GM23248 (cell line): ENCODE data around the gene COMMD1. TPM values are rescaled to one million over a fixed set of nuclear protein-coding genes. Genes with fewer than 3 reads are reported as not detected.

Experiments
- DNase-seq: peaks from one replicate; pipeline ENCODE4 v3.0.0-alpha.2; 2015
- H2AFZ ChIP-seq: fragments of 200-600 bp; sonication (generic); 2 replicates; pipeline ENCODE4 v1.6.1; 2016; ENCODE audit warnings: antibody characterized with exemption
- H3F3A ChIP-seq: fragments of 200-600 bp; sonication (generic); 2 replicates; pipeline ENCODE4 v1.6.1; 2016; ENCODE audit warnings: mild to moderate bottlenecking, antibody characterized with exemption, mixed run types; ENCODE audit not compliant: insufficient read depth
- H3K27ac ChIP-seq: fragments of 200-600 bp; sonication (generic); 2 replicates; pipeline ENCODE4 v1.5.1; 2016; ENCODE audit warnings: mild to moderate bottlenecking
- H3K27me3 ChIP-seq: fragments of 200-600 bp; sonication (generic); replicated peaks from 2 replicates; pipeline ENCODE4 v1.6.1; 2016; ENCODE audit warnings: mild to moderate bottlenecking; ENCODE audit not compliant: insufficient read depth
- H3K36me3 ChIP-seq: fragments of 200-600 bp; sonication (generic); 2 replicates; pipeline ENCODE4 v1.6.1; 2016; ENCODE audit warnings: low read depth, mild to moderate bottlenecking
- H3K4me1 ChIP-seq: fragments of 200-600 bp; sonication (generic); 2 replicates; pipeline ENCODE4 v1.6.1; 2016; ENCODE audit warnings: mild to moderate bottlenecking; ENCODE audit not compliant: insufficient read depth
- H3K4me2 ChIP-seq: fragments of 200-600 bp; sonication (generic); one replicate; pipeline ENCODE4 v1.6.1; 2016; ENCODE audit warnings: mild to moderate bottlenecking; ENCODE audit not compliant: unreplicated experiment
- H3K4me3 ChIP-seq: fragments of 200-600 bp; sonication (generic); 2 replicates; pipeline ENCODE4 v1.5.1; 2016; ENCODE audit warnings: mild to moderate bottlenecking
- H3K79me2 ChIP-seq: fragments of 200-600 bp; sonication (generic); 2 replicates; pipeline ENCODE4 v1.6.1; 2016; ENCODE audit warnings: mild to moderate bottlenecking; ENCODE audit not compliant: insufficient read depth
- H3K9ac ChIP-seq: fragments of 200-600 bp; sonication (generic); 2 replicates; pipeline ENCODE4 v1.6.1; 2016; ENCODE audit warnings: mild to moderate bottlenecking
- H3K9me2 ChIP-seq: fragments of 200-600 bp; sonication (generic); 2 replicates; pipeline ENCODE4 v1.6.1; 2016; ENCODE audit warnings: mixed run types, mild to moderate bottlenecking, moderate library complexity; ENCODE audit not compliant: insufficient read depth
- H3K9me3 ChIP-seq: fragments of 200-600 bp; sonication (generic); one replicate; pipeline ENCODE4 v1.6.1; 2017; ENCODE audit warnings: low read depth
- H4K20me1 ChIP-seq: fragments of 200-600 bp; sonication (generic); 2 replicates; pipeline ENCODE4 v1.6.0; 2016; ENCODE audit not compliant: insufficient read depth
- EZH2 ChIP-seq: fragments of 200-600 bp; sonication (generic); IDR thresholded peaks from 2 replicates; pipeline ENCODE4 v1.6.1; 2018; ENCODE audit warnings: antibody characterized with exemption, mild to moderate bottlenecking; ENCODE audit not compliant: insufficient read depth, poor library complexity, severe bottlenecking
- EZH2phosphoT487 ChIP-seq: fragments of 200-600 bp; sonication (generic); IDR thresholded peaks from 2 replicates; pipeline ENCODE4 v1.6.1; 2018; ENCODE audit warnings: antibody characterized with exemption, moderate library complexity, mild to moderate bottlenecking, low read depth; ENCODE audit not compliant: insufficient read depth
- WGBS, 2 experiments: methylation state at CpG; one replicate each; pipeline ENCODE4 v1.1.6; 2015 to 2017; ENCODE audit warnings: low lambda C conversion rate in 2 of 2, low coverage in 1 of 2; ENCODE audit errors: missing lambda C conversion rate in 2 of 2; 5-methylcytosine and 5-hydroxymethylcytosine counted together
- in situ Hi-C: fragments of 300-500 bp; cut with MboI; formaldehyde crosslinking; loops from 2 replicates; pipeline ENCODE4 v1.15.0; 2020
- polyA plus RNA-seq: library from polyadenylated mRNA; unstranded; fragments of >200 nt; fragmentation: Nextera tagmentation; extraction: Ambion mirVana; gene quantifications from 2 replicates; pipeline ENCODE4 v1.2.1, GENCODE V29; 2016
- total RNA-seq: library from RNA; depleted of rRNA; stranded (reverse); fragments of >200 nt; shearing (Covaris generic); gene quantifications from 2 replicates; pipeline ENCODE4 v1.2.3, GENCODE V29; 2014

The COMMD1 gene
- total and polyA plus RNA-seq, 2 experiments from 2014 or later = 40.5 to 74.2 TPM

- Histone ChIP-seq H3K4me1 (no peaks in the 10 kb centered on the region), H3K27me3 (no peaks in the 10 kb centered on the region), H4K20me1 (no peaks in the 10 kb centered on the region), H3F3A (no peaks in the 10 kb centered on the region), H2AFZ (no peak overlapping the region), H3K9me3 (no peaks in the 10 kb centered on the region), H3K4me2 (no peak overlapping the region), H3K4me3 (no peak overlapping the region), H3K27ac (no peak overlapping the region), H3K9ac (no peak overlapping the region), H3K9me2 (no peaks in the 10 kb centered on the region), H3K79me2 (no peaks in the 10 kb centered on the region; the same call in 1 of the 2 replicates), H3K36me3 (no peaks in the 10 kb centered on the region)
- WGBS, 2 experiments = 94 to 98% methylated on average over 3 of the region's 3 CpGs
- DNase-seq = no peak
- in situ Hi-C loops = no loop called here
- TF ChIP-seq EZH2phosphoT487 (no peak), EZH2 (no peak)
These were observed 124.4 kb downstream of the COMMD1 start for GRCh38 chr2:62029910-62030309.

GRCh38 chr2:62030902-62031301, 125.4 kb downstream of the COMMD1 start:
- Histone ChIP-seq H3K4me2 (no peak overlapping the region), H3K9ac (no peak overlapping the region), H3K9me2 (no peaks in the 10 kb centered on the region), H4K20me1 (no peaks in the 10 kb centered on the region), H3F3A (no peaks in the 10 kb centered on the region), H3K4me3 (no peak overlapping the region), H3K4me1 (no peaks in the 10 kb centered on the region), H3K9me3 (no peaks in the 10 kb centered on the region), H2AFZ (no peak overlapping the region), H3K36me3 (no peaks in the 10 kb centered on the region), H3K79me2 (no peaks in the 10 kb centered on the region; the same call in 1 of the 2 replicates), H3K27ac (no peak overlapping the region), H3K27me3 (no peaks in the 10 kb centered on the region)
- in situ Hi-C loops = no loop called here
- TF ChIP-seq EZH2phosphoT487 = no peak
- TF ChIP-seq EZH2 = no peak
- DNase-seq = no peak

DNA sequence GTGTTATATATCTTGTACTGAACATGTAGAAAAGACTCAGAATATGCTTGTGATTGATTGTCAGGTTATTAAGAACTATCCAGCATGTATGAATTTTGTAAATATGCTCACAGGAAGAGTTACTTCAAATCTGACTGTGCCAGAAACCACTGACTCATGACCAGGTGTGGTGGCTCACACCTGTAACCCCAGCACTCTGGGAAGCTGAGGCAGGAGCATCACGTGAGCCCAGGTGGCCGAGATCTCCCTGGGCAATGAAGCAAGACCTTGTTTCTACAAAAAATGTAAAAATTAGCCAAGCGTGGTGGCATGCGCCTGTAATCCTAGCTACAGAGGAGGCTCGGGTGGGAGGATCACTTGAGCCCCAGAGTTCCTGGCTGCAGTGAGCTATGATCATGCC, 126.6 kb downstream of the COMMD1 start:
- WGBS, 2 experiments = 87 to 89% methylated on average over 5 of the region's 5 CpGs
- Histone ChIP-seq H3K9me2 (no peaks in the 10 kb centered on the region), H4K20me1 (no peaks in the 10 kb centered on the region), H3K36me3 (no peaks in the 10 kb centered on the region), H2AFZ (no peak overlapping the region), H3K27ac (no peak overlapping the region), H3K9me3 (no peaks in the 10 kb centered on the region), H3K4me2 (no peak overlapping the region), H3K27me3 (no peaks in the 10 kb centered on the region), H3F3A (no peaks in the 10 kb centered on the region), H3K4me3 (no peak overlapping the region), H3K9ac (no peak overlapping the region), H3K4me1 (no peaks in the 10 kb centered on the region), H3K79me2 (no peaks in the 10 kb centered on the region; the same call in 1 of the 2 replicates)
- no peak for DNase-seq
- no peak for TF ChIP-seq EZH2phosphoT487
- TF ChIP-seq EZH2 = no peak
- in situ Hi-C loops = no loop called here

GRCh38 chr2:62034715-62035114, 129.2 kb downstream of the COMMD1 start:
- peaks cover 9% of the 10 kb centered on the region for H3F3A ChIP-seq
- no peaks in the 10 kb centered on the region for H4K20me1 ChIP-seq
- H3K27ac ChIP-seq = no peak overlapping the region
- no peaks in the 10 kb centered on the region for H3K36me3 ChIP-seq
- no peaks in the 10 kb centered on the region; the same call in 1 of the 2 replicates for H3K79me2 ChIP-seq
- no peak overlapping the region for H2AFZ ChIP-seq
- no peak for DNase-seq
- no peaks in the 10 kb centered on the region for H3K9me2 ChIP-seq
- H3K4me2 ChIP-seq = no peak overlapping the region
- no peak overlapping the region for H3K4me3 ChIP-seq
- in situ Hi-C loops = no loop called here
- peaks cover 9% of the 10 kb centered on the region for H3K4me1 ChIP-seq
- H3K9me3 ChIP-seq = no peaks in the 10 kb centered on the region
- no peaks in the 10 kb centered on the region for H3K27me3 ChIP-seq
- TF ChIP-seq EZH2 (no peak), EZH2phosphoT487 (no peak)
- H3K9ac ChIP-seq = no peak overlapping the region

DNA sequence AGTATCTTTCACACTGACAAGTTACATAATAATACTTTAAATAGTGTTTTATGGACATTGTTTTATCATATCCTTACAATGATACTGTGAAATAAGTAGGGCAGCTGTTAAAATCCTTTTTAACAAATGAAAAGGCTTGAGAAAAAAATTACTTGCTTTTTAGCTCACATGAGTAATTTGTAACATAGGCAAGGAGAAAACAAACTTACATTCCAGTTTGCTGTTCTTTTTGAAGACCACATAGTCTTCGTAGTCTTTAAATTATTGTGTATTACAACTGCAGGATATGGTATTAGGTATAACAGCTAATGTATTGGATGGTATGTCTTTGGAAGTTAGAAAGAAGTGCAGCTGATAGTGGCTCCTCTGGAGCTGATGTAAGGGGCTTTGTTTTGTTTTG, 130.8 kb downstream of the COMMD1 start:
- no peaks in the 10 kb centered on the region for H3K36me3 ChIP-seq
- H3K9ac ChIP-seq = no peak overlapping the region
- 96 to 98% methylated on average over 1 of the region's 1 CpG for WGBS, 2 experiments
- no peak overlapping the region for H3K4me3 ChIP-seq
- H3K79me2 ChIP-seq = no peaks in the 10 kb centered on the region; the same call in 1 of the 2 replicates
- H3K27me3 ChIP-seq = no peaks in the 10 kb centered on the region
- no peak overlapping the region for H3K4me2 ChIP-seq
- H3F3A ChIP-seq = peaks cover 10% of the 10 kb centered on the region
- H3K9me3 ChIP-seq = no peaks in the 10 kb centered on the region
- H2AFZ ChIP-seq = no peak overlapping the region
- no peak overlapping the region for H3K27ac ChIP-seq
- H3K4me1 ChIP-seq = peaks cover 11% of the 10 kb centered on the region
- H4K20me1 ChIP-seq = no peaks in the 10 kb centered on the region
- H3K9me2 ChIP-seq = no peaks in the 10 kb centered on the region
- TF ChIP-seq EZH2 = no peak
- DNase-seq = no peak
- in situ Hi-C loops = no loop called here
